Neural crest cell (in vitro differentiated cells): ENCODE measurements around the gene LRRFIP2. TPM values are rescaled to one million over a fixed set of nuclear protein-coding genes. Genes with fewer than 3 reads are reported as not detected.
A peak's percentile ranks its signal among the peaks of the same experiment; 100 is the strongest.
"Not testable (repeated sequence)": the region's sequence is repeated elsewhere in the genome, so short reads cannot be mapped to it uniquely, and the experiment has no call there.

Experiments used
- DNase-seq: peaks from one replicate; pipeline ENCODE4 v3.0.0; 2021; ENCODE audit warnings: low read depth, mixed read lengths, low spot score
- H3K27ac Mint-ChIP-seq: one replicate; pipeline ENCODE4 v1.8.0; 2021; ENCODE audit warnings: mild to moderate bottlenecking, mixed read lengths; ENCODE audit not compliant: unreplicated experiment
- H3K27me3 Mint-ChIP-seq: 2 replicates; pipeline ENCODE4 v1.8.0; 2021; ENCODE audit warnings: low read depth, mild to moderate bottlenecking, mixed read lengths
- H3K36me3 Mint-ChIP-seq: 2 replicates; pipeline ENCODE4 v1.8.0; 2021; ENCODE audit warnings: low read depth, mild to moderate bottlenecking, mixed read lengths
- H3K4me1 Mint-ChIP-seq: 2 replicates; pipeline ENCODE4 v1.8.0; 2021; ENCODE audit warnings: mixed read lengths
- H3K4me3 Mint-ChIP-seq: one replicate; pipeline ENCODE4 v1.8.0; 2021; ENCODE audit warnings: mild to moderate bottlenecking, mixed read lengths
- H3K9me3 Mint-ChIP-seq: 2 replicates; pipeline ENCODE4 v1.8.0; 2021; ENCODE audit warnings: mixed read lengths
- CTCF ChIP-seq: fragments of 200-600 bp; sonication (generic); conservative IDR thresholded peaks from 2 replicates; pipeline ENCODE4 v1.5.0; 2021; ENCODE audit warnings: antibody characterized with exemption, mild to moderate bottlenecking
- total RNA-seq: library from RNA; stranded (reverse); gene quantifications from 2 replicates; pipeline ENCODE4 v1.2.1, GENCODE V29; 2021

LRRFIP2 gene
- total RNA-seq, 1 donor from 2014 or later, result 37.2 TPM

- no peak overlapping the region for H3K27ac Mint-ChIP-seq
- DNase-seq, result no peak
- no peak for TF ChIP-seq CTCF
- H3K9me3 Mint-ChIP-seq, result peaks cover 3% of the 10 kb centered on the region
- H3K36me3 Mint-ChIP-seq, result peaks cover 18% of the 10 kb centered on the region
- H3K27me3 Mint-ChIP-seq, result no peaks in the 10 kb centered on the region
- no peak overlapping the region for H3K4me3 Mint-ChIP-seq
- H3K4me1 Mint-ChIP-seq, result peaks cover under 1% of the 10 kb centered on the region
Observed at GRCh38 chr3:37149257-37149656, 25.1 kb downstream of the LRRFIP2 start.

DNA sequence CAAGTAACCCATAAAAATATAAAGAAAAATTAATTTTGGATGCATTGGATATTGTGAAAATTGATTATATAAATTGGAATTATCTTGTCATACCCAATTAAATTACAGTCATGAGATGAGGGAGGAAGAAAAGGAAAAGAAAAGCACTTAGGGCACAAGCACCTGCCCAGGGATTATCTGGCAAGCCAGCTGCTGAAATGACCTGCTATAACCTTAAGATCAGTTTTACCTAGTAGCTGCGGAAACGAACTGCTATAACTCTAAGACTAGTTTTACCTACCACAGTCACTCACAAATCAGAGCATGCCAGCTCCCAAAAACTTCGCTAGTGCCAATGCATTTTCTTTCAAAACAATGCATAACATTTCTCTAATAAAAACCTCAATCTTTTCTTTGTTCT is 26.2 kb downstream of the LRRFIP2 start:
- H3K27me3 Mint-ChIP-seq, result no peaks in the 10 kb centered on the region
- no peak for TF ChIP-seq CTCF
- H3K36me3 Mint-ChIP-seq, result peaks cover 15% of the 10 kb centered on the region
- no peak overlapping the region for H3K27ac Mint-ChIP-seq
- no peak overlapping the region for H3K4me3 Mint-ChIP-seq
- DNase-seq, result no peak
- peaks cover under 1% of the 10 kb centered on the region for H3K9me3 Mint-ChIP-seq
- H3K4me1 Mint-ChIP-seq, result no peaks in the 10 kb centered on the region

DNA sequence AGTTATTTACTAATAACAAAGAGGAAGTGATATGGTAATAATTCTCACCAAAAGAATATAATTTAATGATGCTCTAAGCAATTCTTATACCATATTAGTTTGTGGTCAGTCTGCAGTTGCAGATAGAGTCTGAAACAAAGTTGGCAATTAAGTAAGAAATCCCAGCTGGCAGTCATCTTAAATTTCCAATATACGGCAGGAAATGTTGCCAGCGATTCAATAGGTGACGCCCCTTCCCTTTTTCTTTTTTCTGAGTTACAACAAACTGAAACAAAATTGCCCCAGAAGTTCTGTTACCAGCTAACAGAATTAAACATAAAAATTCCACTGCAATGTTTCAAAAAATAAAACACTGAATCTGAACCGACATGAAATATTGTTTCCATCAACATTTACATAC is 26.7 kb downstream of the LRRFIP2 start:
- Mint-ChIP-seq H3K27ac (no peak overlapping the region), H3K4me1 (no peaks in the 10 kb centered on the region), H3K9me3 (peaks cover 4% of the 10 kb centered on the region), H3K4me3 (no peak overlapping the region), H3K36me3 (peaks cover 20% of the 10 kb centered on the region), H3K27me3 (no peaks in the 10 kb centered on the region)
- TF ChIP-seq CTCF, result no peak
- no peak for DNase-seq

GRCh38 chr3:37146927-37147326 is 27.5 kb downstream of the LRRFIP2 start:
- H3K9me3 Mint-ChIP-seq, H3K4me1 Mint-ChIP-seq, H3K4me3 Mint-ChIP-seq, H3K27me3 Mint-ChIP-seq, DNase-seq, H3K27ac Mint-ChIP-seq: not testable (repeated sequence)
- H3K36me3 Mint-ChIP-seq, result peaks cover 19% of the 10 kb centered on the region

- Mint-ChIP-seq H3K4me1 (no peaks in the 10 kb centered on the region), H3K36me3 (peaks cover 16% of the 10 kb centered on the region), H3K4me3 (no peak overlapping the region), H3K27me3 (no peaks in the 10 kb centered on the region), H3K27ac (peak overlapping the region; percentile 35), H3K9me3 (peaks cover 4% of the 10 kb centered on the region)
- no peak for DNase-seq
- no peak for TF ChIP-seq CTCF
Observed at GRCh38 chr3:37145611-37146010, 28.8 kb downstream of the LRRFIP2 start.

DNA sequence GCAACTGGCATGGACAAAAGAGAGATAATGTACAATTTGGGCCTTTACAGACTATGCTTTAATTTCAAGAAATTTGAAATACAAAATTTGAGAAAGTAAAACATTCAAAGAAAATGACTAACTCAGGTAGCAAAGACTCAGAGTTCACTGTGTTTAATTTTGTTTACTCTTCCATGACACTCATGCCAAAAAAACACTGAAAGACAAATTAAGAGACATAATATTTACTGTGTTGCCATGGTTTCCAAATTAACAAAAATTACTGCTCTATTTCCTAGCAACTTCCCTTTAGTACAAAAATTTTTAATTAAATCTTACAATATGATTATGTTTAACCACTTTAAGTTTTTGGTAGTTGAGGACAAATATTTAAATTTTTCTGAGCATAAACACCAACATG is 29.6 kb downstream of the LRRFIP2 start:
- no peak for DNase-seq
- H3K27ac Mint-ChIP-seq, result no peak overlapping the region
- no peaks in the 10 kb centered on the region for H3K27me3 Mint-ChIP-seq
- no peak overlapping the region for H3K4me3 Mint-ChIP-seq
- H3K36me3 Mint-ChIP-seq, result peaks cover 16% of the 10 kb centered on the region
- TF ChIP-seq CTCF, result no peak
- peaks cover 4% of the 10 kb centered on the region for H3K9me3 Mint-ChIP-seq
- H3K4me1 Mint-ChIP-seq, result no peaks in the 10 kb centered on the region
